GM18502 (cell line): ENCODE results near the gene DCC.
A peak's percentile ranks its signal among the peaks of the same experiment; 100 is the strongest.
"Not testable (repeated sequence)": the region's sequence is repeated elsewhere in the genome, so short reads cannot be mapped to it uniquely, and the experiment has no call there.

Experiments used
- ATAC-seq: cut with Tn5 transposase; IDR thresholded peaks from one replicate; pipeline ENCODE4 v1.9.1; 2021; ENCODE audit warnings: mild to moderate bottlenecking; ENCODE audit not compliant: unreplicated experiment, poor library complexity

Gene DCC

GRCh38 chr18:52344881-52345280 is 4.9 kb downstream of the DCC start:
- ATAC-seq: no peak

DNA sequence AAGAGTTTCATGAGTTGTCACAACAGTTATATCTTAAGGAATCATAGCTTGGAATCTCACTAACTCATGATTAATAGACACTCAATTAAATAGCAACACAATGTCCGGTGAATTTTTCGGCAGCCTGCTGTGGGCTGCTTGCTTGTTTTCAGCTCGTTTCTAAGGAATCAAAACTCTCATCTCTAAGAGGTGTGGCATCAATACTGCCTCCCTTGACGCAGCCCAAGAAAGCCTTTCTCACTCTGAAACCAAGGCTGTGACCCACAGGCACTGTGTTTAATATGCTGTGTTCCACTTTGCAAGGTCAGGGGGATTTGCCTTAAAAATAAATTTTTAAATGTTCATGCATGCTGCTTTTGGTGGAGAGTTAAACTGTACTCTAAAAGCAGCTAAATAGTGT is 5.4 kb downstream of the DCC start:
- no peak for ATAC-seq

- no peak for ATAC-seq
Measured at GRCh38 chr18:52348209-52348608, 8.2 kb downstream of the DCC start.

DNA sequence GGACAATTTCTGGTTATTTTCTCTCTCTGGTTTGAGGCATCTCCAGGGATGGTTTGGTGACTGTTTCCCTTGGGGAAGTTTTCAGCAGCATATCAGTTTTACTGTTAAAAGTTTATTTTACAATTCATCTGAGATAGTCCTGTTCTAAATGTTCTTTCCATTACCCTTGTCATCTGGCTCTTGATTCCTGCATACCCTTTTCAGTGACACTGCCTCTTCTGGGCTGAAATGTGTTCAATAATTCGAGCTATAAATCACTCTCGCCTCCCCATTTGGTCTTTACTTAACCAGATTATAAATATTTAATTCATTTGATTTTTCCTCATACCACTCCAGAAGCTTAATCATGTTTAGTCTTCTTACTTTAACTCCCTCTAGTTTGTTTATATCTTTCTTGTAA is 9.5 kb downstream of the DCC start:
- no peak for ATAC-seq

- no peak for ATAC-seq
Measured at GRCh38 chr18:52352920-52353319, 12.9 kb downstream of the DCC start.

- no peak for ATAC-seq
Measured at GRCh38 chr18:52353589-52353988, 13.6 kb downstream of the DCC start.

- no peak for ATAC-seq
Measured at GRCh38 chr18:52363861-52364260, 23.9 kb downstream of the DCC start.

GRCh38 chr18:52366851-52367250 is 26.9 kb downstream of the DCC start:
- ATAC-seq: not testable (repeated sequence)

DNA sequence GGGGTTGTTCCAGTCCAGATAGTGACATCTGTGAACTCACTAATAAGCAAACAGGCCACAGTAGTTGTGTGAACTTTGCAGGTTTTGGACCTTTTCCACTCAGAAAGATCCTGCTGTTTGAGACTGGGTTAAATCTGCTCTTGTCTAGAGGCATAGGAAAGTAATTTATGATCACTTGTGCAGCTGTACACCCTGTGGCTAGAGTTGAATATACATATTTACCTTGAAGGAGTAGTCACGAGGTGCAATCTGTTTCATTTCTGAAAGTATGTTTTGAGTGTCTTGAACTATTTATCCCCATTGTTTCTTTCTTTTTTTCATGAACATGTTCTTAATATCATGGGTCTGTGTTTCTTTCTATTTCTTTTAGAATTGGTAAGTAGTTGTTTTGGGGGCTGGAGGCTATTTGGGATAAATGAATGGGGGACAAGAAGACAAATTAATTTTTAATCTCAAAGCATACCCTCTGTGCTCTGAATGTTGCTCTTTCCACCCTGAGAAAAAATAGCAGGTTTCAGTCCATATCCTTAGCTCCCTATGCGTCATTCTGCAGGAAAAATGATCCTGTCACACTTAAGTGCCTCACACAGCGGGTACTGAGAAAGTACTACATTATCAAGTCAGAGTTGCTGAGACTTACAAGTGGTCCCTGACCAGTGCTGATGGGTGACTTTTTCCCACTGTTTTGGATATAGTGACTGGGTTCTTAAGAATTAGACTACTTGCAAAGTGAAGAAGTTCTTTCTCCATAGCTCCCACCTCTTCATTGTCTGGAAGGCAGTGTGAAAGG is 28.2 kb downstream of the DCC start:
- ATAC-seq: no peak

DNA sequence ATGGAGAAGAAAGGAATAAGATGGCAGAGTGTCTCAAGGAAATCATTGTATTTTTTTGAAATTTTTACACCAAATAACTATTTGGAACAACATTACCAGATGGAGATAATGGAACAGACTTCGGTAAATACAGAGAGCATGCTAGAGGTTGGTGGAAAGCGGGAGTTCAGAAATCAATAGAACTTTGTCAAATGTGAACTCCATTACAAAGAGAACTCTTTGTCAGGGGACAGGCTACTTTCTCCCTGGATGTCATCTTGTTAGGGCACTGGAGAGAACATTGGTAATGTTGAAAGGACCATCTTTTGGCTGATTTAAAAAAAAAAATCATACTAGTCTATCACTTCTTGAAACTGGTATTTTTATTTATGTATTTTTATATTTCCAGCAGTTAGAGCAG is 30.8 kb downstream of the DCC start:
- ATAC-seq: no peak

- ATAC-seq: no peak
Measured at GRCh38 chr18:52376104-52376503, 36.1 kb downstream of the DCC start.

DNA sequence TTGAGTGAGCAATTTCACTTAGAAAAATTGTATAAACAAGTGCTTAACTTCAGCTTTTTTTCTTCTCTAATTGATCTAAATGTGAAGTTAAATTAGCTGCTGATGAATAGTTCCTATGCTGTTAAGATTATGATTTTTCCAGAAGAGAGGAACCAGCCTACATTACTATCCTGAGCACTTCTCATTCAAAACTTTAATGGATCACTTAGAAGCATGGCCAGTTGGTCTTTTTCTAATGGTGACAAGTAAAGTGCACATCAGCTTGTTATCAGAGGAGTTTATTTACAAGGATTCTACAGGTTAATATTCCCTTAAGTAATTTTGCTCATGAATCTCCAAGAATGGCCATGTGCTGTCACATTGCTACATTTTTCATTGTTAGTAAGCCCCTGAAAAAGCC is 37.1 kb downstream of the DCC start:
- ATAC-seq: no peak

DNA sequence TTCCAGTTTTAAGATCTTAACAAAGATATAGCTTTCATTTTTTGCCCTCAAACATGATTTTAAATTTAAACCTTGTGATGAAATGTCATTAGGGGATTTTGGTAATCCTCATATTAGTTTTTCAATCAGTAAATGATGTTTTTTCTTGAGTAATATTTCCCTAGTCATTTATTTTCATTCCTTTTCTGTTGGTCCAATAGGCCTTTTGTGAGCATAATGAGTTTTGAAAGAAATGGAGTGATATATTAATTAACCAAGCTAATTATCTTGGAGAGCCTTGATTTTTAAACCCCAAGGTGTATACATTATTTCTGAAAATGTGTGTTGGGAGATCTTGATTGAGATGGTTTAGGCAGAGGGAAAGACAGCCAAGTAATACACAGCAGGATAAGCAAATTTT is 46.3 kb downstream of the DCC start:
- ATAC-seq: no peak

- ATAC-seq: no peak
Measured at GRCh38 chr18:52387175-52387574, 47.2 kb downstream of the DCC start.

DNA sequence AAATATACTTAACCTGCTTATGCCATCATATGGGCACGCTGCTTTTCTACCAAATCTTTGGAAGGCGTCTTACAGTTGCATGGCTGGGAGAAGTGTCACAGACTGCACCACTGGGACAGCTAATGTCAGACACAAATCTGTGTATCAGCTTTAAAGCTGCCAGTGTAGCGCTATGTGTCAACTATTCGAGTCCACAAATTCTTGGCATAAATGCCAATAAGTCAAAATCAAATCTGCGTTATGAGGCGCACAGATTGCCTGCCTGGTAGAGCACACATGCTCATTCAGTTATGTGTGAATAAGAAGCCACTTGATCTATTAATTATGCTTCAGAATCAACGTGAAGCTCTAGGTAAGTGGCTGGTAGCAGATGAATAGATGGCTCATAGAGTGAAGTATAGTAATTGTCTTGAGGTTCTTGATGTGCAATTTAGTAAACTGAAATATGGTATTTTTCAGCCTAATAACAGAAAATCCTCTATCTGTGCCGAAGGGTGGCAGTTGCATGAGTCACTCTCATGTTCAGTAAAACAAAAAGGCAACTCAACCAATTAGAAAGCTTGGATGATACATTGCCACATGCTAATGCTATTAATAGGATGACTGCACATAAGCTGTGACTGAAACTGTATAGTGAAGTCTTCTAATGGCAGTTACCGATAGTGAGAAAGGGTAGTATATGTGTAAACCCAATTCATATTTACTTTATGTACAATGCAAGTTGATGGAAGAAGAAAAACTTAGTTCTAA is 52.0 kb downstream of the DCC start:
- peak; percentile 55 for ATAC-seq

- peak; percentile 52 for ATAC-seq
Measured at GRCh38 chr18:52394602-52395001, 54.6 kb downstream of the DCC start.

GRCh38 chr18:52395146-52395852 is 55.3 kb downstream of the DCC start:
- ATAC-seq: peak; percentile 73

DNA sequence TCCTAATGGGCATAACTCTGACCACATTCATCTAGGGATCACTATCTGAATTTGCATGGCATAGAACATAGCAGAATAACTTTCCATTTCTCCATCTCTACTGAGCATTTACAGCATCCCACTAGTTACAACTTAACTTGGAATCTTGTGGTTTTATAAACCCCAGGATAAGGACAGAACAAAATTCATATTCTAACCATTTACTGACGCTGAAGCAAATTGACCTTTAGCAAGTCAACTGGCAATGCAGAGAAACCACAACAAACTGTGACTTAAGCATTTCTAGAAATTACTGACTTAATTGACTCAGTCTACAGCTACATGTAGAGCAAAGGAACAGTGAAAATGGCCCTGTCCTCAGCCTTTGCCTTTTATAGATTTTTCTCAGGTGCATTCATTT is 61.2 kb downstream of the DCC start:
- no peak for ATAC-seq

DNA sequence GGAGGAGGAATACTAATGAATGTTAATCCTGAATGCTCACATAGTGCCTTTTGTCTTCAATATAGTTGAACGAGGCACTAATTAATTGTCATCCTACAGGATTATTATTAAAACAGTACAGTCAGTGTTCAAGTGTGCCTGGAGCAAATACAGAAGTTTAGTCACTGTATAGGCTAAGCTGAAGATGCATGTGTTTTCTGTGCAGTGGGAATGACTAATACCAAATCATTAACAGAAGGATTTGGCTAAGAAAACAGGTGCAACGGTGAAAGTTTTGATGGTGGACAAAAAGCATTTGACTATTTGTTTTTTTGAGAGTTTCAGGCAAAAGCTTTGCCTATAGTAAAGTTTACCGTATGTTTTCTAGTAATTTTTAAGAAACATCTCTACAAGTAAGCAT is 62.8 kb downstream of the DCC start:
- no peak for ATAC-seq

GRCh38 chr18:52403291-52404021 is 63.5 kb downstream of the DCC start:
- no peak for ATAC-seq
